GM19238 (cell line): ENCODE measurements around the gene AUTS2.

Experiments used
- DNase-seq: peaks from one replicate; pipeline ENCODE4 v3.0.0; 2011; ENCODE audit warnings: low spot score; ENCODE audit not compliant: insufficient read length

Gene AUTS2

DNA sequence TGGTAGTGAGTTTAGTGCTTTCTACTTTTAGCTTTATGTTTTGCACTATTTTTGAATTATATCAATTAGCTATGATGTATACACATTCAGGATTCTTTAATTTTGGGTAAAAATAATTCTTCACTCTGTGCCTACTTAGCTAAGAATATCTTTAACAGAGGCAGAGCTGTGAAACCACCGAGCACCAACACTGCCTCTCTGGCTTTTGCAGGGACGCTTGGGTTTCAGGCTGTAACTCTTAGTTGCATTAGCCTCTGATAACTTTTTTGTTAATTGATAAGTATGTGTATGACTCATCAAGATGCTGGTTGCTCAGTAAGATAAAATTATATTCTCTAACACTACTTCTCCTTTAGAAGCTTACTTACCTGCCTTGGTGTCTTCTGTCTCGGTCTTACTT, 738.3 kb downstream of the AUTS2 start:
- no peak for DNase-seq

GRCh38 chr7:70338015-70338414, 739.7 kb downstream of the AUTS2 start:
- no peak for DNase-seq

GRCh38 chr7:70340236-70340635, 742.0 kb downstream of the AUTS2 start:
- no peak for DNase-seq

GRCh38 chr7:70341446-70341845, 743.2 kb downstream of the AUTS2 start:
- DNase-seq = no peak

- DNase-seq = no peak
Measured at GRCh38 chr7:70343519-70343918, 745.2 kb downstream of the AUTS2 start.

- no peak for DNase-seq
Measured at GRCh38 chr7:70344726-70345125, 746.5 kb downstream of the AUTS2 start.

GRCh38 chr7:70346844-70347462, 748.7 kb downstream of the AUTS2 start:
- no peak for DNase-seq

DNA sequence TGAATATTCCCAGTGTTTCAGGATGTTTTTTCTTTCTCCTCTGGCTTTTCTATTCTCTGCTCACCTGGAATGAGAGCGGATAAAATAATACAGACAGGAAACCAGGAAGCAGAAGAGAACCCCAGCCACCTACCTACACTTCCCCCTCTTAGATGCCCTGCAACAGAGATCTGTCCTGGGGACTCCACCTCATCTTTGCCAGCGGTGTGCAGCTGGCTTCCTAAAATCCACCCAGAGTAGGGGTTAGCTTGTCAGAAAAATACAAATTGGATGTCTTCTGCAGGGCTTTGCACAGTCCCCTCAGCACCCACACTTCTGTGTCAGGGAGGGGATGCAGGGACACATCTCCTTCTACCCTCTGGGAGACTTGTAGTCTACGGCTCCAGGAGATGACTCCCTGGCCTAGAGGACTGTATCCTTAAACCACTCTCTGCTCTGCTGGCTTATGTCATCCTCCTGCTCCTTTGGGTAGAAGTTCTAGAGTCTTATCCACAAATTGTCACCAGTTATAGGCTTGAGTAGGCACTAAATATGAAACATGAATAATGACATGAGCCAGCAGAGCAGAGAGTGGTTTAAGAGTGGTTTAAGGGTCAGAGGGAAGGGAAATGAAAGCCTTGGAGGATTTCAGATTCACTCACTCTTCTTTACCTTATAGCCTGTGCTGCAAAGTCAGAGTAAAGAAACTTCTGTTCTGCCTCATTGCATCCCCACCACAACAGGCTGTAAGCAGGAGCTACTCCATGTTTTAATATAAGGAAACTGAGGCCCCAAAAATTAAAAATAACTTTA, 749.4 kb downstream of the AUTS2 start:
- peak; percentile 5 for DNase-seq

- no peak for DNase-seq
Measured at GRCh38 chr7:70349031-70349430, 750.8 kb downstream of the AUTS2 start.

DNA sequence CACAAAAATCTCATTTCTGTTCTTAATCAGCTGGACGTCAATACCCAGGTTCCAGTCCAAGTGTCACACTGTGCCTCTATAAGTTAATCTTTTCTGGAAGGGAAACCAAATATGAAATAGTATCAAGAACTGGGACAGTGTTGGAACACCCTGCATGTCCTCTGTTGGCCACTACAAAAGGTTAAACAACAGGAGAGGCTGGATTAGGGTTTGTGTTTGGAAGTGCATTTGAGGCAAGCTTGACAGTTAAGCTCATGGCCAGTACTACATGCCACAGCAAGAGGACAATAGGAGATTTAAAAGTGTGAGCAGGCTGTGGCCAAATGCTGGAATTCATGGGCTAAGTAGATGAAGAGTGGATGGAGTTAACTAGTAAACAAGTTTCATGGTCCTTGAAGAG, 751.5 kb downstream of the AUTS2 start:
- DNase-seq = no peak

DNA sequence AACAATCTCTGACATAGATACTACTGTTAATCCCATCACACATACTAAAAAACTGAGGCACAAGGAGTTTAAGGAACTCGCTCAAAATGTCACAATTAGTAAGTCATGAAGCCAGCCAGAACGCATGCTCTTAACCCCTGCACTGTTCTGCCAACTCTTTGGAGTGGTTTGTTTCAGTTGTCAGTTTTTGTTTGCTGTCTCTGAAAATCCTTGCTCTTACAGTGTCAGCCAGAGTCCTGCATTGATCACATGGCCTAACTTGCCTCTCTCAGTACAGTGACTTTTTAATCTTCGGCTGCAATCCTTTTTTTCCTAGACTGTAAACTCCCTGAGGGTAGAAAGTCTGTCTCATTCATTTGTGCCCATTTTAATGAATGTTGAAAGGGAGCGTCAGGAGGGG, 753.8 kb downstream of the AUTS2 start:
- no peak for DNase-seq

GRCh38 chr7:70352906-70353305, 754.6 kb downstream of the AUTS2 start:
- DNase-seq = no peak

DNA sequence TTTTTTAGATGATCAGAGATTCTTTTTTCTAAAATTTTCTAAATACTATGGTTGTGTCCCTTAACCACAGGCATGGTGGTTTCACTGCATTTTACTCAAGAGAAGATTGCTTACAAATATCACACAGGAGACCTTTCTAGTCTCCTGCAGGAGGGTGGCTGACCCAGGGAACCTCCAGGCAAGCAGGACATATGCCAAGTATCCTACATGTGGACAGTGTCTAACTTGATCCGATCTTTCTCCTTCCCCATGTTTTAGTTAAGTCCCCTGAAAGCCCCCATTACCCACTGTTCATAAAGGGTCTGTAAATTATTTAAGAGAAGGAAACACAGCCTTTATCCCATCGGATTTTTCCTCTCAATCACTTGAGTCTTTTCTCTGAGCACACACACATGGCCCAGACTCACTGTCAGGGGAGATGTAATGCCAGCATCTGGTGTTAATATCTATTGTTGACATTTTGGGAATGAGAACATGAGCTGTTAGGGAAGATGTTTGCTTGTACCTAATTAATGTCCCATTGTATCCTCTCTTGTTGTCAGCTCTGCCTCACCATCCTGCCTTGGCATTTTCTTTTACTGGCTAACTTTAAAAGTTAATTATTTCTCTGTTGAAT, 755.2 kb downstream of the AUTS2 start:
- no peak for DNase-seq

GRCh38 chr7:70353946-70354335, 755.7 kb downstream of the AUTS2 start:
- DNase-seq = no peak

DNA sequence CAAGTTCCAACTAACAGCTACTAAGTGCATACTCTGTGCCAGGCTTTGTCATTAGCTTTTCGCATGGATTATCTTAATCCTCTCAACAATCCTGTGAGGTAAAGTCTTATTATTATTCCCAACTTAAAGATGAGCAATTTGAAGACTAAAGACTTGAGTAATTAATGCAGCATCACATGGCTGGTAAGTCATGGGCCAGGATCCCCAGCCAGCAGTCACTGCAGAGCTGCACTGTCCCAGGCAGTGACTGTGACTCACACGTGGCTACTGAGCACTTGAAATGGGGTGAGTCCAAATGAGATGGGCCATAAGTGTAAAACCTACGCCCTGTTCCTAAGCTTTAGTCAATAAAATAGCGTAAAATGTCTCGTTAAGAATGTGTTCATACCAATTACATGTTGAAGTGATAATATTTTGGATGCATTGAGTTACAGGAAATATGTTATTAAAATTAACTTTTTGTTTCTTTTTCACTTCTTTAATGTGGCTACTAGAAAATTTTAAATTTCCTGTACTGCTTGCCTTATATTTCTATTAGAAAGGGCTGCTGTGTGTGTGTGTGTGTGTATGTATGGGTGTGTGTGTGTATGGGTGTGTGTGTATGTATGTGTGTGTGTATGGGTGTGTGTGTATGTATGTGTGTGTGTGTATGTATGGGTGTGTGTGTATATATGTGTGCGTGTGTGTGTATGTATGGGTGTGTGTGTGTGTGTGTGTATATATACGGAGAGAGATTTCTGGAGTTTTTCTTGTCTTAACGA, 756.3 kb downstream of the AUTS2 start:
- no peak for DNase-seq

- no peak for DNase-seq
Measured at GRCh38 chr7:70355198-70356020, 757.1 kb downstream of the AUTS2 start.

DNA sequence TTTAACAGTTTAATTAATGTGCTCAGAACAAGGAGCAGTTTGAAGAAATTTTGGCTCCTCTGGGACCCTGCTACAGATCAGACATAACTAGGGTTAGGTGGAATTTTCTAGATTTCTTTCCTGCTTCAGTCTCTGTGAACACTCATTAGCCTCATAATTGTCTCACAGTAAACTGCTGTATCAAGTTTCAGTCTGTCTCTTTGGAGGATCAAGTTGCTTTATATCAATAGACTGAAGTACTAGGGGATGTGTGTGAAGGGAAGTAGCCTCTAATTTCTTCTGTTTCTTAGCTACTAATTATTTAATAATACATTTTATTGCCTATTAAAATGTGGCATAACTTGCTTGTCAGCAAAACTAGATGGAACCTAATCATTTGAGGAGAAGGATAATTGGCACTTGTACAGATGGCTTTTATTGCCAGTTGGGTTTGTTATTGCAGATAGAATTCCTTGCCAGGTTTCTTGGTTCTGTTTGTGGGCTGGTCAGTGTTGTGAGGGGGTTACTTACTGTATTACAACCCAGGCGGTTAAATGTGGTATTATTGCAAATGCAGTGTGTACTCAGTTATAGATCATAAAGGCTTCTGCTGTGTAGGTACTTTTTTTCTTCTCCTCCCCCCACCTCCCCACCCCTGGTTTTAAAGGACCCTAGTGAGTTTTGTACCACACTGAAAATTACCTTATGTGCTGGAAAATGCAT, 758.0 kb downstream of the AUTS2 start:
- no peak for DNase-seq

DNA sequence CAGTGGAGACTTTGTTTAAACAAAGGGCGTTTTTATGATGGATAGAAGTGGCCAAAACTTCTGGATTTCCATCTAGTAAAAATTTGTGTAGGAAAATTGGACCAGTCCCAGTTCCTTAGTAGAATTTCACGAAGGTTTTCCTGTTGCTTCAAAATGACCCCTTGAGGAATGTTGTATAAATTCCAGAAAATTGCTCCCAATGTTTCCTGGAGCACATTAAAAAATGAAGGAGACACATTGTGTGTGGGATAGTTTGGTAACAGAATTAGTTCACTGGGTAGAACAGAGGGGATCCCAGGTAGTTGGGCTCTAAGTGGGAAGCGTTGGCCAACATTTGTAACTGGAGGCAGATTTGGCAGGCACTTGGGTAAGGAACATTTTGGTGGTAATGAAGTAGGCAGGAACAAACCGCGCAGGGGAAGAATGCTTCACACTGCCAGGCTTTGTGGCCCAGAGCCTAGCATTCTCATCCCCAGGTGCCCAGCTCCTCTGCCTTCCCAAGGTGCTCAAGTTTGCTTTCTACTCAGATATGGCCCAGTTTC, 758.6 kb downstream of the AUTS2 start:
- DNase-seq = no peak

DNA sequence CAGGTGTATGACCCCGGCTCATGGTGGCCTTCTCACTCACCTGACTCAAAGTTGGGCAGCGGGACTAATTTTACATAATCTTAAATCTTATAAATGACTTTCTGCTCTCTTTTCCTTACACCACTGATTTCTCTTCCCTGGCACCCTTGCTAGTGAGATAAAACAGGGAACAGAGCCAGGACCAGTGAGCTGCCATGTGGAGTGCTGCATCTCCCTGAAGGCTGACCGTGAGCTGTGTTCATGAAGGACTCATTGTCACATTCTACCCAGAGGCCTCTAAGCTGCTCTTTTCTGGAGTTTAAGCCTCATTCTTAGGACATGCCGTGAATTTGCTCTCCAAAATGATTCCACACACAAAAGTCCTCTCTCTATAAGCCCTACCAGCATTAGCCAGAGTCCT, 762.3 kb downstream of the AUTS2 start:
- no peak for DNase-seq

DNA sequence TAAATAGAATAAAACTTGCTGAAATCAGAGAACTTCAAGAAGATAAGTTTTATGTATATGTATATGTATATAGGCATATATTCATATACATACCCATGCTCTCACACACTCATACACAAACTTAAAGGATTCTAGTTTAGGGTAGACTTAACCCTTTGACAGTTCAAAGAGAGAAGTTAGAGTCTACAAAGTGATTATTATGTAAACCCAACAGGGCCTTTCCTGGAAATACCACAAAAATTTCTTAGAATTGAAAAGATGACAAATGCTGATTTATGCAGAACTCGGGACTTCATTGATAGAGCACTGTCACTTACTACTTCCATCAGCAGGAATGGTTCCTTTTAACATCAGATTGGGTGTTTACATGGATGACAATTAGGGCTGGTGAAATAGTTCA, 763.5 kb downstream of the AUTS2 start:
- DNase-seq = no peak
